Naive thymus-derived CD8-positive, alpha-beta T cell (primary cell): ENCODE data around the gene ASCL3. TPM values are rescaled to one million over a fixed set of nuclear protein-coding genes. Genes with fewer than 3 reads are reported as not detected.
"Not testable (repeated sequence)": the region's sequence is repeated elsewhere in the genome, so short reads cannot be mapped to it uniquely, and the experiment has no call there.

ENCODE experiments used
- ATAC-seq, 2 donors: fragments of 150-1000 bp; cut with Tn5 transposase in 1 of 2; sonication (Bioruptor Pico), chemical (Tn5 transposase) in 1 of 2; 1 replicate in 1 of 2; 2 replicates in 1 of 2; pipeline ENCODE4 v1.10.0; 2021; ENCODE audit warnings: mild to moderate bottlenecking in 2 of 2, moderate library complexity in 2 of 2
- POLR2A ChIA-PET: fragments of 350-600 bp; sonication (Branson Sonifier 250); formaldehyde crosslinking; loops from one replicate; lab custom pipeline; 2021; ENCODE audit warnings: antibody characterized with exemption; lab: Charles Lee
- DNase-seq, 10 donors: peaks; one replicate each; pipeline versions ENCODE4 v3.0.0 to v3.0.0-alpha.2; 2020 to 2022
- H3K27ac Mint-ChIP-seq, 10 donors: one replicate each; pipeline ENCODE4 v1.8.0; 2020 to 2022; ENCODE audit warnings: mild to moderate bottlenecking in 10 of 10, mixed read lengths in 10 of 10, moderate library complexity in 4 of 10, inconsistent platforms in 1 of 10
- H3K27me3 Mint-ChIP-seq, 5 donors: one replicate each; pipeline ENCODE4 v1.8.0; 2021 to 2022; ENCODE audit warnings: mixed read lengths in 5 of 5
- H3K36me3 Mint-ChIP-seq, 3 donors: one replicate each; pipeline ENCODE4 v1.8.0; 2020 to 2022; ENCODE audit warnings: mixed read lengths in 3 of 3, mild to moderate bottlenecking in 2 of 3, inconsistent platforms in 1 of 3
- H3K4me1 Mint-ChIP-seq, 4 donors: one replicate each; pipeline ENCODE4 v1.8.0; 2021 to 2022; ENCODE audit warnings: mixed read lengths in 4 of 4
- H3K4me3 Mint-ChIP-seq, 10 donors: one replicate each; pipeline ENCODE4 v1.8.0; 2020 to 2022; ENCODE audit warnings: mild to moderate bottlenecking in 10 of 10, mixed read lengths in 10 of 10, moderate library complexity in 6 of 10, inconsistent platforms in 1 of 10
- H3K9me3 Mint-ChIP-seq, 9 donors: one replicate each; pipeline ENCODE4 v1.8.0; 2020 to 2022; ENCODE audit warnings: mixed read lengths in 9 of 9, mild to moderate bottlenecking in 3 of 9, inconsistent platforms in 1 of 9, moderate library complexity in 1 of 9
- polyA plus RNA-seq, 3 donors: library from polyadenylated mRNA; unstranded; fragments of 300-500 nt; fragmentation: Illumina TruSeq; gene quantifications; one replicate each; pipeline ENCODE4 v1.2.3, GENCODE V29; 2021
- total RNA-seq, 8 experiments: library from RNA in 2 of 8; stranded (reverse) in 2 of 8; gene quantifications; one replicate each; pipeline ENCODE4 v1.2.3 and lab custom pipeline; 2021 to 2026

Gene ASCL3, protein sequence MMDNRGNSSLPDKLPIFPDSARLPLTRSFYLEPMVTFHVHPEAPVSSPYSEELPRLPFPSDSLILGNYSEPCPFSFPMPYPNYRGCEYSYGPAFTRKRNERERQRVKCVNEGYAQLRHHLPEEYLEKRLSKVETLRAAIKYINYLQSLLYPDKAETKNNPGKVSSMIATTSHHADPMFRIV
- total RNA-seq (not detected), polyA plus RNA-seq (not detected), total RNA-seq (lab: John Stamatoyannopoulos, UW) (0 reads per million in 6 experiments)

DNA sequence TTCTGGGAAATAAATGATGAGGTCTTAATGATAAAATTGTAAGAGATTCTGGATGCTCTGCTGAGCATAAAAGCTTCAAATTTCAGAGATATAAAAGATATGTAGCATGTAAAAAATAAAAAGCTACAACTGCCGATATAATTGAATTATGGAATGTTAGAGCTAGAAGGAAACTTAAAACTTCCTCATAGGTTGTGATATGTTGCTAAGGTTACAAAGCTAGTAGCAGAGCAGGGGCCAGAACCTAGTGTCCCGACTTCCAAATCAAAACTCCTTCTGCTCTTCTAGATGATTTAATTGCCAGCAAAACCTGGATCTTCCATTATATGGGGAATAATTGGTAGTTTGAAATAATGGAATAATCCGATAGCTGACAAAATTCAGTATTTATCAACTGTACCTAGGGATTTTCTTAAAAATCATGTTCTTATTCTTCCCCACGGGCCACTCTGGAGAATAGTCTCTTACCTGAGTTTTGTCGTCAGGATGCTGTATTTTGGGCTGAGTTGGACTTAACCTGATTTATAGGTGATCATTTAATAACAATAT is at the start of gene ASCL3:
Gene ASCL3 (minus strand): TSS at position 499 of the 549 bp plus-strand sequence. CDS start 4,855 bp downstream, outside the sequence.
- peak within 1 kb of the TSS in 1 of 10 donors; percentile 27 for H3K27ac Mint-ChIP-seq
- H3K36me3 Mint-ChIP-seq: peaks cover 7 to 13% (median 7%) of the 10 kb centered on the region in 3 donors
- POLR2A ChIA-PET: interaction anchor here (0.6 kb wide), 1 partner anchor 15 kb away, joined by 6 read pairs; no protein-coding TSS in a partner anchor
- no peaks in the 10 kb centered on the region for H3K4me1 Mint-ChIP-seq
- no peaks in the 10 kb centered on the region for H3K9me3 Mint-ChIP-seq
- DNase-seq: no peak
- ATAC-seq: no peak
- H3K27me3 Mint-ChIP-seq: peaks cover 0 to 6% (median 3%) of the 10 kb centered on the region in 5 donors
- H3K4me3 Mint-ChIP-seq: no peak within 1 kb of the TSS

DNA sequence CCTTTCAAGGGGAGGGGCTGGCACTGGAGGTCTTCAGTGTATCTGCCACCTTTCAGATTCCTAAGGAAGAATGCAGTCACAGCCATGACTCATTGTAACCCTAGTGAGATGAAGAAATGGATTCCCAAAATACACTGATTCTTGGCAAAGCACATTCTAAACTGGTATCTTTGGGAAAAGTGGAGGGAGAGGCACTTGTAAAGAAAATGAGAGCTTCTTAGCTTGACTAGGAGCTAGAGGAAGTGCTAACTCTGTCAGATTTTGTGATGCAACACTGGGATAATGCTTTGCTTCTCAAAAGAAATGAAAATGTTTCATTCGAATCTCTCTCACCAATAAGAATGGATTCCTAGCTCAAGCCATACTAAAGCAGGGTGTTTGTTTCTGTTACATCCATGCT is 46.6 kb upstream of the ASCL3 start:
- ATAC-seq: no peak
- no peak overlapping the region for H3K4me3 Mint-ChIP-seq
- peak overlapping the region in 1 of 10 donors; percentile 2 for H3K27ac Mint-ChIP-seq
- H3K4me1 Mint-ChIP-seq: no peaks in the 10 kb centered on the region
- H3K9me3 Mint-ChIP-seq: no peaks in the 10 kb centered on the region
- H3K36me3 Mint-ChIP-seq: no peaks in the 10 kb centered on the region
- no peak for DNase-seq
- H3K27me3 Mint-ChIP-seq: peaks cover 6 to 22% (median 10%) of the 10 kb centered on the region in 5 donors
- POLR2A ChIA-PET: no interaction called here

DNA sequence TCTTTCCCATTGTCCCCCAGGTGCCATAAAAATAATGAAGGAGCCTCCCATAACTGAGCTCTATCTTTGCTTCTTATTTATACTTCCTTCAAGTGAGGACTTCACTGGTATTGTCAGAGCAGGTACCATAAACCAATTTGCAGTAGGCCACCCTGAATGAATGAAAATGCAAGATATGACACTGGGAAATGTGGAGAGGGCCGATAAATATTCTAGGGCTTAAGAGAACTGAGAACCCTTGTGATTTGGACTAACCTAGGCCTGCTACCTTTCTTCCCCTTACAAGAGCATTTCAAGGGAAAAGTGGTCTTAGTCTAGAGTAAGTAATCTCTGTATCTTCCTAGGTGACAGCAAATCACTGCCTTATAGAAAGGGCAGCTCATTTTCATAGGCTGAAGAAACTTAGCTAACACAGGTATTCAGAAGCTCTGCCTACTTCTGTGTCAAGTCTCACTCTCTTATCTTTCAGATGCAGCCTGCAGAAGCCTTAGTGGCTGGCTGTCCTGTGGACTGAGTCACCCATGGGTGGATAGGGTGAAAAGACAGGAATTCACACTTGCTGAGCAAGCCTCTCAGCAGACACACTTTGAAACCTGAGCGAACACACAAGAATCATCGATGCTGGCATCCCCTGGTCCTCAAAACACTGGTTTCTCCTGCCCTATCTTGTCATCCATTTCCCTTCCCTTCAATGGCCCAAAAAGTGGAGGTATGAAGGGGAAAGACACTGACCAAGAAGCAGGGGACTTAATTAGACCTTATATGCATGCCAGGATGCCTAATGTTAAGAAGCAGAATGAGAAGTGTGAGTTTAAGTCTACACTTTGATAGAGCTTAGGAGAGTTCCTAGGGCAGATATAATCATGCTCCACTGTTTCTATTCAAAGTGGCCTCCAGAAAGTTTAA is 45.8 kb upstream of the ASCL3 start:
- DNase-seq (no peak), ATAC-seq (no peak)
- Mint-ChIP-seq H3K9me3 (no peaks in the 10 kb centered on the region), H3K36me3 (no peaks in the 10 kb centered on the region), H3K27me3 (peaks cover 6 to 22% (median 10%) of the 10 kb centered on the region in 5 donors), H3K27ac (no peak overlapping the region), H3K4me3 (no peak overlapping the region), H3K4me1 (no peaks in the 10 kb centered on the region)
- POLR2A ChIA-PET: no interaction called here

DNA sequence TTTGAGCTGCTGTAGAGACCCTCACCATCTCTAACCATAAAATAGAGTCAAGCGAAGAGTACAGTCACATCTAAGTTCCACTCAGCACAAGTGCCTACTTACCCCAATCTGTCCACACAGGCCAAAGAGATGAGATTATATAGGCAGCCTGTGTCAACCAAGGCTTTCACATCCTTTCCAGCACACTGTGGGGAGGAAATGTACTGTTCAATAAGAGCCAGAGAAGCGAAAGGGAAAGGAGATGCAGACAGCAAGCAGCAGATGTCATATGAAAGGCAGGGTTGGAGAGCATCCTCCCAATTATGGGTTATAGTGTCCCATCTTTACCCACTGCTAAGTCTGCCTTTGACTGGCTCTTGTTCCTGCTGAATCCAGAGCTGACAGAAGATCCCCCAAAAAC is 44.6 kb upstream of the ASCL3 start:
- POLR2A ChIA-PET: no interaction called here
- Mint-ChIP-seq H3K27ac (no peak overlapping the region), H3K27me3 (peaks cover 6 to 22% (median 10%) of the 10 kb centered on the region in 5 donors), H3K4me3 (no peak overlapping the region), H3K4me1 (no peaks in the 10 kb centered on the region), H3K36me3 (no peaks in the 10 kb centered on the region), H3K9me3 (no peaks in the 10 kb centered on the region)
- DNase-seq: no peak
- ATAC-seq: no peak

DNA sequence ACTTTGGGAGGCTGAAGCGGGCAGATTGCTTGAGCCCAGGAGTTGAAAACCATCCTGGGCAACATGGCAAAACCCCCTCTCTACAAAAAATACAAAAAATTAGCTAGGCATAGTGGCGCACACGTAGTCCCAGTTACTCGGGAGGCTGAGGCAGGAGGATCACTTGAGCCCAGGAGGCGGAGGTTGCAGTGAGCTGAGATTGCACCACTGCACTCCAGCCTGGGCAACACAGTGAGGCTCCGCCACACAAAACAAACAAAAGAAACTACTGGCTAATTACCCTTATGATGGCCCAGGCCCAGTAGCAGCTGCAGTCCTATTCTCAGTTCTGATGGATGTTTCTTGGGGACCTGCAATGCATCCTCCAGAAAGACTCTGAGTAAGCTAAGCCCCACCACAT is 44.0 kb upstream of the ASCL3 start:
- H3K27me3 Mint-ChIP-seq: peaks cover 6 to 22% (median 7%) of the 10 kb centered on the region in 5 donors
- ATAC-seq, H3K4me3 Mint-ChIP-seq, POLR2A ChIA-PET, H3K27ac Mint-ChIP-seq, H3K36me3 Mint-ChIP-seq, DNase-seq, H3K9me3 Mint-ChIP-seq, H3K4me1 Mint-ChIP-seq: not testable (repeated sequence)

DNA sequence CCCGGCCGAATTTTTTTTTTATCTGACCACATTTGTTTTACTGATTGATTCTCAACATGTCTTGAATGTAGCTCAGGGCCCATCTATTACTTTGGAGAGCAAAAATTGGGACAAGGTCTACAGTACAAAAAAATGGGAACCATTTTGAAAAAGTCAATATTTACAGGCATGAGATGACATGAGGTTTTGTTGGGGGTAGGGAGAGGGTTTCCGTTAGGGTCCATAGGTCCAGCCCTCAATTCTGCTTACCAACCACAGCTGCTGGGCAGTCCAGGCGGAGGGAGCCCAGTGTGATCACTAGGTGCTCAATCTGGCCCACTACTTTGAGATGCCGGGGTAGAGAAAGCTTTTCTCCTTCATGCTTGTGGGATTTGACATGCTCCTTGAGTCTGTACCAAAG is 42.6 kb upstream of the ASCL3 start:
- H3K27me3 Mint-ChIP-seq: peaks cover 3 to 21% (median 7%) of the 10 kb centered on the region in 5 donors
- no peaks in the 10 kb centered on the region for H3K36me3 Mint-ChIP-seq
- H3K4me3 Mint-ChIP-seq: no peak overlapping the region
- H3K4me1 Mint-ChIP-seq: no peaks in the 10 kb centered on the region
- no peaks in the 10 kb centered on the region for H3K9me3 Mint-ChIP-seq
- POLR2A ChIA-PET: no interaction called here
- DNase-seq (no peak), ATAC-seq (no peak)
- no peak overlapping the region for H3K27ac Mint-ChIP-seq

DNA sequence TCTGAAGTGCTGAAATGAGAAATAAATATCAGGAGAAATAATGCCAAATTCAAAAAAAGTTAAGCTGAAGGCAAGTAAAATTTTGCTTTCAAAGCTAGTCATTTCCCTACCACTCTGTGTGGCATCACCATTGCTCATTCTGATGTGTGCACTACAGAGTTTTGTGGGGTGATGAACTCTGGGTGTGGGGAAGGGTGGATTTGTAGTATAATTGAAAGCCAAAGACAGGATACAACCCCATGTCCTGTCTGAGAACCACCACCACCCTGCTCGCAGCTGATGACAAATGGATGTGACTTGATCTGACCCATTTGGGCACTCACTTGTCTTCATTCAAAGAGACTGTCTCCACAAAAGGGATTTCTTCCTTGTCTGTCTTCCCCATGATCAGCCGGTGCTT is 40.7 kb upstream of the ASCL3 start:
- H3K27ac Mint-ChIP-seq: no peak overlapping the region
- H3K4me1 Mint-ChIP-seq: no peaks in the 10 kb centered on the region
- H3K36me3 Mint-ChIP-seq: no peaks in the 10 kb centered on the region
- H3K4me3 Mint-ChIP-seq: no peak overlapping the region
- DNase-seq (no peak), ATAC-seq (no peak)
- peaks cover 0 to 6% (median 3%) of the 10 kb centered on the region in 5 donors for H3K27me3 Mint-ChIP-seq
- POLR2A ChIA-PET: interaction anchor here (1.1 kb wide), 1 partner anchor 19 kb away, joined by 3 read pairs; the partner anchor contains the start of gene TMEM9B
- H3K9me3 Mint-ChIP-seq: no peaks in the 10 kb centered on the region

DNA sequence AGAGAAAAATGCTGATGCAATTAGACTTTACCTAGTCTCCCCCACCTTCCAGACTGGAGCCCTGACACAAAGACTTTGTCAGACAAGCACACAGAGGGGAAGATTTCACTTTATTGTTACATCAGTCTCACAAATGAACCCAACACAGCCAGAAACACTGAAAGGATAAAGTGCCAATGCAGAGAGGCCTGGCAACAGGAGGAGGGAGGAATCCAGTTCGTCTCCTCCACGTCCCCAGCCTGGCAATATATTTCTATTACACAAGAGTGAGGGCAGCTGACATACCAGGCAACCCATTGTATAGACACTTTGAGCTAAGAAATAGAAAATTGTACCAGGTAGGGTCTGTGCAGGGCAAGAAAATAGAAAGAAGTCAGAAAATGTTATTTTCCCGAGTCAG is 37.7 kb upstream of the ASCL3 start:
- H3K4me1 Mint-ChIP-seq: no peaks in the 10 kb centered on the region
- no peak for DNase-seq
- H3K27me3 Mint-ChIP-seq: no peaks in the 10 kb centered on the region
- no peak overlapping the region for H3K27ac Mint-ChIP-seq
- POLR2A ChIA-PET: no interaction called here
- H3K9me3 Mint-ChIP-seq: no peaks in the 10 kb centered on the region
- H3K36me3 Mint-ChIP-seq: no peaks in the 10 kb centered on the region
- H3K4me3 Mint-ChIP-seq: no peak overlapping the region
- no peak for ATAC-seq

DNA sequence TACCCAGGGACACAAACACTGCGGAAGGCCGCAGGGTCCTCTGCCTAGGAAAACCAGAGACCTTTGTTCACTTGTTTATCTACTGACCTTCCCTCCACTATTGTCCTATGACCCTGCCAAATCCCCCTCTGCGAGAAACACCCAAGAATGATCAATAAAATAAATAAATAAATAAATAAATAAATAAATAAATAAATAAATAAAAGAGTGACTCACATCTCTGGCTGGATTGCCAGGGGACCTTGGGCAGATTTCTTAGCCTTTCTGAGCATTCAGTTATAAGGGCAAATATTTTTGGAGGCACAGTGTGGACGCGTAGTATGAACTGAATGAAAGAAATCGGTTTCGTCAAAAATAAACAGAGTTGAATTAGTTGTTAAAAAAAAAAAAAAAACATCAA is 36.5 kb upstream of the ASCL3 start:
- H3K9me3 Mint-ChIP-seq, ATAC-seq, H3K36me3 Mint-ChIP-seq, H3K4me3 Mint-ChIP-seq, H3K27me3 Mint-ChIP-seq, POLR2A ChIA-PET, DNase-seq, H3K4me1 Mint-ChIP-seq, H3K27ac Mint-ChIP-seq: not testable (repeated sequence)

DNA sequence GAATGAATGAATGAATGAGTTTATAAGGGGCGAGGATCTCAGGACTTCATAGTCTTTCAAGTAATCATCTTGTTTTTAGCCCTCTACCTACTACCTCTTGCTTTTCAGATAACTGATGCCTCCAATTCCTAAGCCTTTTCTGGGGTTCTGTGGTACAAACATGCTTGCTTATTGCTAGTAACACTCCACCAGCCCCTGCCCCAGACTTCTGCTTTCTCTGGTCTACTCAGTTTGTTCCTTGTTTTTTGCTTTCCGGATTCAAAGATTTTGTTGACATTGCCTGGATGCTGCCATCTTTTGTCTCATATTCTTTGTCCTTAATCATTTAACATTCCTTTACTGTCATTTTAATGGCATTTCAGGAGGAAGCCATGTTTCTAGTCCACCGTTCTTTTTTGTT is 30.3 kb upstream of the ASCL3 start:
- POLR2A ChIA-PET: interaction anchor here (0.6 kb wide), 1 partner anchor 298 kb away, joined by 3 read pairs; no protein-coding TSS in a partner anchor
- Mint-ChIP-seq H3K4me3 (no peak overlapping the region), H3K36me3 (peaks cover 0 to 14% (median 0%) of the 10 kb centered on the region in 3 donors), H3K27me3 (no peaks in the 10 kb centered on the region), H3K9me3 (no peaks in the 10 kb centered on the region), H3K4me1 (no peaks in the 10 kb centered on the region), H3K27ac (peak overlapping the region in 1 of 10 donors; percentile 21)
- DNase-seq: no peak
- ATAC-seq: no peak

DNA sequence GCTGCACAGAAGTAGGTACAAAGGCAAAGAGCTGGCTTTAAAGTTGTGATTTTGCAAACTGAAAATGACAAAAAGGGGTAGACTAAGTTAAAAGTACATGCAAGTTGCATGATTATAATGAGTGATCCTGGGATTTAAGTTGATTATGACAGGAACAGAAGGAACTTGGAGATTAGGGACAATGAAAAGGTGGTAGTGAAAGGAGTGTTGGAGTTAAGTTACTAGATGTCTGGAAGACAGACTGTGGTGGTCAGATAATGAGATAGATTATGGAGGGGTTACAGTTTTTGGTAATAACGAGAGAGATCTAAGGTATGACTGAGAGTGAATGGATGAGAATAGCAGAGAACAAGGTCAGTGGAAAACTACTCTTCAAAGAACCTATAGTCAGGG is 29.1 kb upstream of the ASCL3 start:
- no peaks in the 10 kb centered on the region for H3K27me3 Mint-ChIP-seq
- peaks cover 0 to 23% (median 0%) of the 10 kb centered on the region in 3 donors for H3K36me3 Mint-ChIP-seq
- H3K9me3 Mint-ChIP-seq: no peaks in the 10 kb centered on the region
- DNase-seq (no peak), ATAC-seq (no peak)
- no peak overlapping the region for H3K27ac Mint-ChIP-seq
- peaks cover 0 to under 1% (median 0%) of the 10 kb centered on the region in 4 donors for H3K4me1 Mint-ChIP-seq
- H3K4me3 Mint-ChIP-seq: no peak overlapping the region
- POLR2A ChIA-PET: interaction anchor here (1.1 kb wide), 2 partner anchors 8 to 11 kb away, joined by 3 to 4 read pairs; partner anchors contain the start of gene TMEM9B

DNA sequence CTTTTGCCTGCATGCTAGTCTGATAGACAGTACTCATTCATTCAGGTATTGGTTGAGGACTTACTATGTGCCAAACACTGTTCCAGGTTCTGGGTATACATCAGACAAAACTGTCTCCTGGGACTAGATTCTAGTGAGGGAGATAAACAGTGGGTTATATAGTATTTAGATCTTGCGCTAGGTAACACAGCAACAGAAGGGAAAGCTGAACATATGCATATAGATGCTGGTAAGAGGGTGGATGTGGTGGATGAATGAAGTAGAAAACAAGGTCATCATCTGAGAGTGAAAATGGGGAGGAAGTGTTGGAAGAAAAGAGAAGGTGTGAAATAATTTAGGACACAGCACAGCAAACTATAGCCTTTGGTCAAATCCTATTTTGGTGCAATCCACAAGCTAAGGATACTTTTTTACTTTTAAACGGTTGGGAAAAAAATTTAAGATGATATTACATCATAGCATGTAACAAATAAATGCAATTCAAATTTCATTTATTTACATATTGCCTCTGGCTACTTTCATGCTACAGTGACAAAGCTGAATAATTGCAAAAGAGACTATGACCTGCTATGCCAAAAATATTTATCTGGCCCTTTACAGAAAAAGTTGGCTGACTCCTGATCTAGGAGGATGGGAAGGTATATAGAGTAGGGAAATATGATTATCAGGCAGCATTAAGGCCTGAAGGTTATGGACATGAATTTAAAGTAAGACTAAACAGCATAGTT is 28.5 kb upstream of the ASCL3 start:
- DNase-seq (no peak), ATAC-seq (no peak)
- Mint-ChIP-seq H3K36me3 (peaks cover 0 to 24% (median 0%) of the 10 kb centered on the region in 3 donors), H3K27me3 (no peaks in the 10 kb centered on the region), H3K27ac (no peak overlapping the region), H3K9me3 (no peaks in the 10 kb centered on the region), H3K4me3 (no peak overlapping the region), H3K4me1 (peaks cover 0 to 2% (median under 1%) of the 10 kb centered on the region in 4 donors)
- POLR2A ChIA-PET: interaction anchor here (1.1 kb wide), 2 partner anchors 8 to 10 kb away, joined by 3 to 4 read pairs; partner anchors contain the start of gene TMEM9B
